GM19395 (cell line): ENCODE data around the gene OR4B1.

Experiments
- ATAC-seq: cut with Tn5 transposase; IDR thresholded peaks from one replicate; pipeline ENCODE4 v1.9.1; 2021; ENCODE audit warnings: mild to moderate bottlenecking, moderate library complexity; ENCODE audit not compliant: unreplicated experiment

Gene OR4B1

DNA sequence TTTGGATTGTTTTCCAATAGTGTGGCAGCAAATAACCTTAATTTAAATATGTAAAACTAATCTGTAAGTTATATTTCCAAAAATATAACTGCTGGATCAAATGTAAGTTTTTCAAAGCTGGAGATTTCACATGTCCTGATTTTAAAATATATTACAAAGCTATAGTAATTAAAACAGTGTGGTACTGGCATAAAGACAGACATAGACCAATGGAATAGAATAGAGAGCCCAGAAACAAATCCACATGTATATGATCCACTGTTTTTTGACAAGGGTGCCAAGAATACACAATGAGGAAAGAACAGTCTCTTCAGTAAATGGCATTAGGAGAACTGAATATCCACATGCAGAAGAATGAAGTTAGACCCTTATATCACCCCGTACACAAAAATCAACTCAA lies 32.3 kb downstream of the OR4B1 start:
- ATAC-seq, result no peak

DNA sequence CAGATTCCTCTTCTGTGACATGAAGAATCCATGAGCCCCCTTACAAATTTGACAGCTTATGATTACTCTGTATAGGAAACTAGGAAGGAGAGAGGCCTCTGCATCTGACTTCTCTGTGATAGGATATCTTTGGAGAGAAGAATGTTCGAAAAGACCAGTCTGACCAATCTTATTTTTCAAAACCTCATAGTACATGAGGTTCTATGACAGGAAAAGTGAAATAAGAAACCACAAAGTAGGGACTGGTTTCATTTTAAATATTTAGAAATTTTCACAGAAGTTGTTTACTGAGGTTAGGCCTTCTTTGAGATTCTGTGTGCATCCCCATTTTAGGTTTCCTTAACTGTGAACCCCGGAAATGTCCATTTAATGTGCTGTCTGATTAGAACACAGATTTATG lies 45.0 kb downstream of the OR4B1 start:
- no peak for ATAC-seq

DNA sequence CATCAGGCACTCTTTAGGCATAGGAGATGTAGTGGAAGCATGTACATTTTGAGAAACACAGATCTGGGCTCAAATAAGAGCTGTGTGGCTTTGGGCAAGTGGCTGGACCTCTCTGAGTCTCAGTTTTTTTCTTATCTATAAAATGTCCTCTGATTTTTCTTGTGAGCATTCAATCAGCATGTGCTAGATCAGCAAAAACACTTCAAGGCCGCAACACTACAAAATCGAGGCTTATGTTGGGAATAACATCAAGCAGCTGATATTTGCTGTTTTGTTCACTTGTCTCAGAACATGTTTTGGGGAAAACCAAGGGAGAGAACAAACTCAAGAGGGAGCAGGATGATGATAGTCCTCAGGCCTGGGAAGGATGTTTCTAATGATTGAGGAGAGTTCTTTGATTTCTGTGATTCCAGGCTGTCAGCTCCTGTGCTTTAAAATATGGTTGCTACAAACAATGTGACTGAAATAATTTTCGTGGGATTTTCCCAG lies 46.9 kb downstream of the OR4B1 start, which contains the start of gene OR4X1:
Gene OR4X1 (plus strand): TSS at position 439 of the 489 bp plus-strand sequence. CDS start 0 bp downstream, at position 439.
- no peak for ATAC-seq
